ENCODE measurements around the gene AKNAD1. TPM values are rescaled to one million over a fixed set of nuclear protein-coding genes. Genes with fewer than 3 reads are reported as not detected.

Gene AKNAD1
- total RNA-seq, 4 donors from 2014 or later, result 0.67 to 3.9 TPM; not detected in 2

DNA sequence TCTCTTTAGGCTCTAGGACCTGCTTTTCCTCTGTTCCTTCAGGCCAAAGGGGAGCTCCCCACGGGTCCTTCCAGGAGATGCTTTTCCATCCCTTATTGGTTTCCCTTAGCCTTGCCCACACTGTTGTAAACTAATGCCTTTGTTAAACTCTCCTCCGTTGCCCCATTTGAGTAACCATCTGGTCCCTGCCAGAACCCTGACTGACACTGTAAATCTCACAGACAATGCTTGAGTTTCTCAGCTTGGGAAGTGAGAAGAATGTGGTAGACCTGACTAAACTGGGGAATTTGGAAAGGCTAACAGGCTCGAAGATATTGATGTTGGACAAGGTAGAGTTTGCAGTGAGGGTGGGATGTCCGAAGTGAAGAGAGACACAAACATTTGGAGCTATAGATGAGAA lies 11.4 kb downstream of the AKNAD1 start:
- TF ChIP-seq POLR2A (IDR thresholded peaks at IDR 0.05), result no peak
- TF ChIP-seq, protein P1, sequence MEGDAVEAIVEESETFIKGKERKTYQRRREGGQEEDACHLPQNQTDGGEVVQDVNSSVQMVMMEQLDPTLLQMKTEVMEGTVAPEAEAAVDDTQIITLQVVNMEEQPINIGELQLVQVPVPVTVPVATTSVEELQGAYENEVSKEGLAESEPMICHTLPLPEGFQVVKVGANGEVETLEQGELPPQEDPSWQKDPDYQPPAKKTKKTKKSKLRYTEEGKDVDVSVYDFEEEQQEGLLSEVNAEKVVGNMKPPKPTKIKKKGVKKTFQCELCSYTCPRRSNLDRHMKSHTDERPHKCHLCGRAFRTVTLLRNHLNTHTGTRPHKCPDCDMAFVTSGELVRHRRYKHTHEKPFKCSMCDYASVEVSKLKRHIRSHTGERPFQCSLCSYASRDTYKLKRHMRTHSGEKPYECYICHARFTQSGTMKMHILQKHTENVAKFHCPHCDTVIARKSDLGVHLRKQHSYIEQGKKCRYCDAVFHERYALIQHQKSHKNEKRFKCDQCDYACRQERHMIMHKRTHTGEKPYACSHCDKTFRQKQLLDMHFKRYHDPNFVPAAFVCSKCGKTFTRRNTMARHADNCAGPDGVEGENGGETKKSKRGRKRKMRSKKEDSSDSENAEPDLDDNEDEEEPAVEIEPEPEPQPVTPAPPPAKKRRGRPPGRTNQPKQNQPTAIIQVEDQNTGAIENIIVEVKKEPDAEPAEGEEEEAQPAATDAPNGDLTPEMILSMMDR (IDR thresholded peaks at IDR 0.05 in 4 of 5, conservative IDR thresholded peaks at IDR 0.05 in 1 of 5), result no peak
- Histone ChIP-seq H3K36me3 (no peaks in the 10 kb centered on the region), H3K4me1 (peaks cover 0 to 11% of the 10 kb centered on the region in 2 donors), H3K27ac (no peak overlapping the region), H3K9me3 (no peaks in the 10 kb centered on the region), H3K27me3 (no peaks in the 10 kb centered on the region), H3K4me3 (no peak overlapping the region)
- in situ Hi-C loops (cut with MboI; ENCODE audit: low sequenced_read_pairs in 4 of 4), result no loop called here
- ATAC-seq, result no peak
- intact Hi-C loops (cut with DNase I; ENCODE audit: low total_unique reads), result no loop called here
- DNase-seq, result no peak

DNA sequence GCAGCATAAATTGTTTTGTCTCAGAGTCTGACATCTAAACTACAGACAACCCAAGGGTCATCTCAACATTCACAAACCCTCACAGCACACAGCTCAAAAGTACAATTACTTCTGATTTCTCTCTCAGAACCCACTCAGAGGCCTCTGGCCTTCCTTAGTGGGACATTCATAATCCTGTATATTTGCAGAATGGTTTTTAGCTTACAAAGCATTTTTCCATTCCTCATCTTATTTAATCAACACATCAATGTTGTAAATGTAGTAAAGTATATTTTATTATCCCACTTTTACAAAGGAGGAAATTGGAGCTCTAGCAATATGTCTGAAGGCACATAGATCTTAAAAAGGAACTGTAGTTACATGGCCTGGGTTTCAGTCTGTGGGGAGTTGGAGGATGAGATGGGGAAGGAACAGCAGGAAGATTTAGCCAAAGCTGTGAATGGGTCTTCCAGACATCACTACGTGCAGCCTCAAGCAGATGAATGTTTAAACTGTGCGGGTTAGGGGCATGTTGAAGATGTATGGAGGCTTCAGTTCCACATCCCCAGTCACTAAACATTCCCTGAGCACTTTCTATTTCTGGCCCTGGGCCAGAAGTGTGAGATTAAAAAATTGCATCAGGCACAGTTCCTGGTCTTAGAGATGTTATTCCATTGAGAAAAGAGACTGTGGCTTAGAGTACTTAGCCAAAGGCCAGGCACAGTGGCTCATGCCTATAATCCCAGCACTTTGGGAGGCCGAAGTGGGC lies 13.3 kb downstream of the AKNAD1 start:
- peaks cover 0 to 11% of the 10 kb centered on the region in 2 donors for H3K4me1 ChIP-seq
- TF ChIP-seq POLR2A (IDR thresholded peaks at IDR 0.05), result no peak
- TF ChIP-seq, protein P1 (IDR thresholded peaks at IDR 0.05 in 4 of 5, conservative IDR thresholded peaks at IDR 0.05 in 1 of 5), result no peak
- H3K4me3 ChIP-seq, result no peak overlapping the region
- intact Hi-C loops (cut with DNase I; ENCODE audit: low total_unique reads) (no loop called here), in situ Hi-C loops (cut with MboI; ENCODE audit: low sequenced_read_pairs in 4 of 4) (no loop called here)
- H3K27me3 ChIP-seq, result no peaks in the 10 kb centered on the region
- H3K36me3 ChIP-seq, result no peaks in the 10 kb centered on the region
- H3K9me3 ChIP-seq, result no peaks in the 10 kb centered on the region
- ATAC-seq (no peak), DNase-seq (no peak)
- no peak overlapping the region for H3K27ac ChIP-seq

- H3K27me3 ChIP-seq, result no peaks in the 10 kb centered on the region
- no peak for DNase-seq
- no peak overlapping the region for H3K4me3 ChIP-seq
- no peaks in the 10 kb centered on the region for H3K9me3 ChIP-seq
- no peak for TF ChIP-seq POLR2A (IDR thresholded peaks at IDR 0.05)
- TF ChIP-seq, protein P1 (IDR thresholded peaks at IDR 0.05 in 4 of 5, conservative IDR thresholded peaks at IDR 0.05 in 1 of 5), result no peak
- in situ Hi-C loops (cut with MboI; ENCODE audit: low sequenced_read_pairs in 4 of 4) (no loop called here), intact Hi-C loops (cut with DNase I; ENCODE audit: low total_unique reads) (no loop called here)
- no peak overlapping the region for H3K27ac ChIP-seq
- H3K36me3 ChIP-seq, result no peaks in the 10 kb centered on the region
- ATAC-seq, result no peak
- peaks cover 0 to 6% of the 10 kb centered on the region in 2 donors for H3K4me1 ChIP-seq
Measured at GRCh38 chr1:108842525-108843181, 14.2 kb downstream of the AKNAD1 start.

GRCh38 chr1:108841703-108842102 lies 15.2 kb downstream of the AKNAD1 start:
- in situ Hi-C loops (cut with MboI; ENCODE audit: low sequenced_read_pairs in 4 of 4), result no loop called here
- ATAC-seq, result peak in 1 of 2 donors; percentile 41
- H3K27me3 ChIP-seq, result no peaks in the 10 kb centered on the region
- H3K27ac ChIP-seq, result no peak overlapping the region
- H3K36me3 ChIP-seq, result no peaks in the 10 kb centered on the region
- peaks cover 0 to 5% of the 10 kb centered on the region in 2 donors for H3K4me1 ChIP-seq
- H3K9me3 ChIP-seq, result no peaks in the 10 kb centered on the region
- TF ChIP-seq, protein P1 (IDR thresholded peaks at IDR 0.05 in 4 of 5, conservative IDR thresholded peaks at IDR 0.05 in 1 of 5), result no peak
- no peak for TF ChIP-seq POLR2A (IDR thresholded peaks at IDR 0.05)
- no peak overlapping the region for H3K4me3 ChIP-seq
- intact Hi-C loops (cut with DNase I; ENCODE audit: low total_unique reads), result no loop called here
- DNase-seq, result no peak
